ENCODE data around the gene C2CD2L.
"Not testable (repeated sequence)": the region's sequence is repeated elsewhere in the genome, so short reads cannot be mapped to it uniquely, and the experiment has no call there.

Gene C2CD2L

GRCh38 chr11:119106564-119107537 is at the start of gene C2CD2L:
C2CD2L (plus strand) TSS chr11:119107344; CDS start chr11:119107742, 398 bp downstream.
- in situ Hi-C loops (cut with MboI; ENCODE audit: low sequenced_read_pairs) = no loop called here

GRCh38 chr11:119059128-119059527 is 48.0 kb upstream of the C2CD2L start:
- in situ Hi-C loops (cut with MboI; ENCODE audit: low sequenced_read_pairs) = not testable (repeated sequence)

- in situ Hi-C loops (cut with MboI; ENCODE audit: low sequenced_read_pairs) = no loop called here
Measured at GRCh38 chr11:119061256-119061655, 45.9 kb upstream of the C2CD2L start.

GRCh38 chr11:119062779-119063178 is 44.4 kb upstream of the C2CD2L start:
- in situ Hi-C loops (cut with MboI; ENCODE audit: low sequenced_read_pairs) = no loop called here

- in situ Hi-C loops (cut with MboI; ENCODE audit: low sequenced_read_pairs) = no loop called here
Measured at GRCh38 chr11:119065369-119065768, 41.8 kb upstream of the C2CD2L start.

GRCh38 chr11:119067371-119068222 is 39.5 kb upstream of the C2CD2L start, which contains the start of gene VPS11:
VPS11 (plus strand) TSS chr11:119067818; CDS start chr11:119067824, 6 bp downstream.
- in situ Hi-C loops (cut with MboI; ENCODE audit: low sequenced_read_pairs) = no loop called here

- in situ Hi-C loops (cut with MboI; ENCODE audit: low sequenced_read_pairs) = no loop called here
Measured at GRCh38 chr11:119077839-119078238, 29.3 kb upstream of the C2CD2L start.

GRCh38 chr11:119078675-119079420 is 28.3 kb upstream of the C2CD2L start:
- in situ Hi-C loops (cut with MboI; ENCODE audit: low sequenced_read_pairs) = no loop called here

GRCh38 chr11:119081682-119082260 is 25.4 kb upstream of the C2CD2L start:
- in situ Hi-C loops (cut with MboI; ENCODE audit: low sequenced_read_pairs) = no loop called here

- in situ Hi-C loops (cut with MboI; ENCODE audit: low sequenced_read_pairs) = no loop called here
Measured at GRCh38 chr11:119084663-119085436, 22.3 kb upstream of the C2CD2L start, which contains the start of gene HMBS. HMBS (plus strand) TSS chr11:119084881; CDS start chr11:119085034, 153 bp downstream.

- in situ Hi-C loops (cut with MboI; ENCODE audit: low sequenced_read_pairs) = no loop called here
Measured at GRCh38 chr11:119085437-119085847, 21.7 kb upstream of the C2CD2L start.

- in situ Hi-C loops (cut with MboI; ENCODE audit: low sequenced_read_pairs) = no loop called here
Measured at GRCh38 chr11:119087123-119087522, 20.0 kb upstream of the C2CD2L start.

GRCh38 chr11:119087747-119088241 is 19.4 kb upstream of the C2CD2L start:
- in situ Hi-C loops (cut with MboI; ENCODE audit: low sequenced_read_pairs) = no loop called here

GRCh38 chr11:119088406-119088805 is 18.7 kb upstream of the C2CD2L start:
- in situ Hi-C loops (cut with MboI; ENCODE audit: low sequenced_read_pairs) = no loop called here

- in situ Hi-C loops (cut with MboI; ENCODE audit: low sequenced_read_pairs) = no loop called here
Measured at GRCh38 chr11:119089319-119089718, 17.8 kb upstream of the C2CD2L start.

- in situ Hi-C loops (cut with MboI; ENCODE audit: low sequenced_read_pairs) = no loop called here
Measured at GRCh38 chr11:119091178-119091577, 16.0 kb upstream of the C2CD2L start.

- in situ Hi-C loops (cut with MboI; ENCODE audit: low sequenced_read_pairs) = no loop called here
Measured at GRCh38 chr11:119091966-119092879, 14.9 kb upstream of the C2CD2L start.

All from HL-60/S4 treated with phorbol 12-myristate 13-acetate at 8.2 ng/mL for 4 days and 3 days (cell line).